Natural killer cell treated with Interleukin-12 subunit alpha and Interleukin-12 subunit beta and Interleukin-15 and Interleukin-18, amount 100 ng/mL, for 72 hours (primary cell): ENCODE measurements around the gene MBD3L2B. TPM values are rescaled to one million over a fixed set of nuclear protein-coding genes. Genes with fewer than 3 reads are reported as not detected.
"Not testable (repeated sequence)": the region's sequence is repeated elsewhere in the genome, so short reads cannot be mapped to it uniquely, and the experiment has no call there.

Experiments
- ATAC-seq, 2 donors: fragments of 150-1000 bp; cut with Tn5 transposase in 1 of 2; sonication (Bioruptor Pico), chemical (Tn5 transposase) in 1 of 2; 2 replicates each; pipeline ENCODE4 v1.10.0; 2021
- DNase-seq: peaks from one replicate; pipeline ENCODE4 v3.0.0; 2022; ENCODE audit warnings: low spot score
- H3K27ac Mint-ChIP-seq, 2 donors: 1 replicate in 1 of 2; 2 replicates in 1 of 2; pipeline ENCODE4 v1.8.0; 2022; ENCODE audit warnings: mixed read lengths in 2 of 2, mild to moderate bottlenecking in 1 of 2, moderate library complexity in 1 of 2
- H3K27me3 Mint-ChIP-seq, 2 donors: 1 replicate in 1 of 2; 2 replicates in 1 of 2; pipeline ENCODE4 v1.8.0; 2022; ENCODE audit warnings: mixed read lengths in 2 of 2
- H3K36me3 Mint-ChIP-seq: one replicate; pipeline ENCODE4 v1.8.0; 2022; ENCODE audit warnings: mixed read lengths
- H3K4me1 Mint-ChIP-seq, 2 donors: 1 replicate in 1 of 2; 2 replicates in 1 of 2; pipeline ENCODE4 v1.8.0; 2022; ENCODE audit warnings: low read depth in 2 of 2, mixed read lengths in 2 of 2, mild to moderate bottlenecking in 1 of 2
- H3K4me3 Mint-ChIP-seq: one replicate; pipeline ENCODE4 v1.8.0; 2022; ENCODE audit warnings: mixed read lengths
- H3K9me3 Mint-ChIP-seq: 2 replicates; pipeline ENCODE4 v1.8.0; 2022; ENCODE audit warnings: mixed read lengths
- total RNA-seq, 2 donors: library from RNA; stranded (reverse); gene quantifications; one replicate each; pipeline ENCODE4 v1.2.3, GENCODE V29; 2022

MBD3L2B gene
- total RNA-seq, 2 donors from 2014 or later: not detected

GRCh38 chr19:7051421-7051820 is 30.2 kb upstream of the MBD3L2B start:
- not testable (repeated sequence) for H3K4me3 Mint-ChIP-seq, H3K36me3 Mint-ChIP-seq, DNase-seq, ATAC-seq, H3K27me3 Mint-ChIP-seq, H3K27ac Mint-ChIP-seq, H3K4me1 Mint-ChIP-seq, H3K9me3 Mint-ChIP-seq

GRCh38 chr19:7049021-7049420 is 27.8 kb upstream of the MBD3L2B start, which contains the start of gene MBD3L2:
MBD3L2 (plus strand) TSS chr19:7049321; CDS start chr19:7049374, 53 bp downstream.
- not testable (repeated sequence) for DNase-seq, H3K27me3 Mint-ChIP-seq, H3K36me3 Mint-ChIP-seq, H3K9me3 Mint-ChIP-seq, H3K27ac Mint-ChIP-seq, H3K4me1 Mint-ChIP-seq, ATAC-seq, H3K4me3 Mint-ChIP-seq

- not testable (repeated sequence) for H3K36me3 Mint-ChIP-seq, H3K27ac Mint-ChIP-seq, H3K4me1 Mint-ChIP-seq, ATAC-seq, H3K9me3 Mint-ChIP-seq, H3K27me3 Mint-ChIP-seq, H3K4me3 Mint-ChIP-seq, DNase-seq
These were observed 20.3 kb upstream of the MBD3L2B start for GRCh38 chr19:7041563-7041962.

- not testable (repeated sequence) for H3K4me3 Mint-ChIP-seq, ATAC-seq, H3K36me3 Mint-ChIP-seq, H3K27ac Mint-ChIP-seq, H3K4me1 Mint-ChIP-seq, H3K27me3 Mint-ChIP-seq, H3K9me3 Mint-ChIP-seq, DNase-seq
These were observed 18.8 kb upstream of the MBD3L2B start, which contains the start of gene MBD3L4 for GRCh38 chr19:7040079-7040478. MBD3L4 (minus strand) TSS chr19:7040179; CDS start chr19:7040144, 35 bp downstream.

GRCh38 chr19:7030278-7030677 is 9.0 kb upstream of the MBD3L2B start, which contains the start of gene MBD3L5:
MBD3L5 (plus strand) TSS chr19:7030578; CDS start chr19:7030612, 34 bp downstream.
- not testable (repeated sequence) for H3K4me3 Mint-ChIP-seq, H3K9me3 Mint-ChIP-seq, DNase-seq, H3K27ac Mint-ChIP-seq, ATAC-seq, H3K4me1 Mint-ChIP-seq, H3K27me3 Mint-ChIP-seq, H3K36me3 Mint-ChIP-seq

- DNase-seq, H3K36me3 Mint-ChIP-seq, H3K27ac Mint-ChIP-seq, H3K4me1 Mint-ChIP-seq, H3K27me3 Mint-ChIP-seq, H3K9me3 Mint-ChIP-seq, H3K4me3 Mint-ChIP-seq, ATAC-seq: not testable (repeated sequence)
These were observed 7.6 kb upstream of the MBD3L2B start for GRCh38 chr19:7028790-7029189.

- no peak overlapping the region for H3K27ac Mint-ChIP-seq
- H3K36me3 Mint-ChIP-seq: no peaks in the 10 kb centered on the region
- DNase-seq (no peak), ATAC-seq (no peak)
- no peaks in the 10 kb centered on the region for H3K4me1 Mint-ChIP-seq
- no peak overlapping the region for H3K4me3 Mint-ChIP-seq
- no peaks in the 10 kb centered on the region for H3K9me3 Mint-ChIP-seq
- peaks cover 0 to 4% of the 10 kb centered on the region in 2 donors for H3K27me3 Mint-ChIP-seq
These were observed 2.4 kb downstream of the MBD3L2B start for GRCh38 chr19:7018828-7019227.

- Mint-ChIP-seq H3K27ac (no peak overlapping the region), H3K36me3 (no peaks in the 10 kb centered on the region), H3K27me3 (peaks cover 0 to 6% of the 10 kb centered on the region in 2 donors), H3K9me3 (no peaks in the 10 kb centered on the region), H3K4me1 (peaks cover 3 to 4% of the 10 kb centered on the region in 2 donors), H3K4me3 (no peak overlapping the region)
- DNase-seq: no peak
- peak in 1 of 2 donors; percentile 79 for ATAC-seq
These were observed 7.6 kb downstream of the MBD3L2B start for GRCh38 chr19:7013678-7014077.

- Mint-ChIP-seq H3K27ac (no peak overlapping the region), H3K4me3 (no peak overlapping the region), H3K36me3 (no peaks in the 10 kb centered on the region), H3K9me3 (no peaks in the 10 kb centered on the region), H3K4me1 (peaks cover 3 to 4% of the 10 kb centered on the region in 2 donors), H3K27me3 (peaks cover 0 to 2% of the 10 kb centered on the region in 2 donors)
- DNase-seq (no peak), ATAC-seq (no peak)
These were observed 10.3 kb downstream of the MBD3L2B start for GRCh38 chr19:7010722-7011593.

- DNase-seq (no peak), ATAC-seq (no peak)
- peaks cover 0 to 2% of the 10 kb centered on the region in 2 donors for H3K27me3 Mint-ChIP-seq
- no peak overlapping the region for H3K4me3 Mint-ChIP-seq
- H3K9me3 Mint-ChIP-seq: no peaks in the 10 kb centered on the region
- peaks cover 3 to 4% of the 10 kb centered on the region in 2 donors for H3K4me1 Mint-ChIP-seq
- no peaks in the 10 kb centered on the region for H3K36me3 Mint-ChIP-seq
- no peak overlapping the region for H3K27ac Mint-ChIP-seq
These were observed 13.4 kb downstream of the MBD3L2B start for GRCh38 chr19:7007859-7008258.

GRCh38 chr19:7006135-7006704 is 15.0 kb downstream of the MBD3L2B start:
- ATAC-seq (no peak), DNase-seq (no peak)
- Mint-ChIP-seq H3K27ac (no peak overlapping the region), H3K4me1 (peaks cover 3 to 4% of the 10 kb centered on the region in 2 donors), H3K9me3 (no peaks in the 10 kb centered on the region), H3K4me3 (no peak overlapping the region), H3K27me3 (peaks cover 0 to 2% of the 10 kb centered on the region in 2 donors), H3K36me3 (no peaks in the 10 kb centered on the region)

- Mint-ChIP-seq H3K4me3 (no peak overlapping the region), H3K27ac (no peak overlapping the region), H3K27me3 (peaks cover 13 to 16% of the 10 kb centered on the region in 2 donors), H3K4me1 (peaks cover 3% of the 10 kb centered on the region in 2 donors), H3K9me3 (no peaks in the 10 kb centered on the region), H3K36me3 (no peaks in the 10 kb centered on the region)
- DNase-seq (no peak), ATAC-seq (no peak)
These were observed 16.8 kb downstream of the MBD3L2B start for GRCh38 chr19:7004313-7004931.

- H3K36me3 Mint-ChIP-seq: no peaks in the 10 kb centered on the region
- ATAC-seq (no peak), DNase-seq (no peak)
- peaks cover 13 to 22% of the 10 kb centered on the region in 2 donors for H3K27me3 Mint-ChIP-seq
- H3K4me3 Mint-ChIP-seq: no peak overlapping the region
- H3K27ac Mint-ChIP-seq: no peak overlapping the region
- H3K9me3 Mint-ChIP-seq: no peaks in the 10 kb centered on the region
- no peaks in the 10 kb centered on the region for H3K4me1 Mint-ChIP-seq
These were observed 20.4 kb downstream of the MBD3L2B start for GRCh38 chr19:7000816-7001215.

GRCh38 chr19:7000333-7000732 is 20.9 kb downstream of the MBD3L2B start:
- Mint-ChIP-seq H3K4me3 (peak overlapping the region; percentile 6), H3K27ac (no peak overlapping the region), H3K4me1 (peaks cover 2% of the 10 kb centered on the region in 2 donors), H3K36me3 (peaks cover 3% of the 10 kb centered on the region), H3K9me3 (peaks cover 2% of the 10 kb centered on the region), H3K27me3 (peaks cover 13 to 22% of the 10 kb centered on the region in 2 donors)
- no peak for ATAC-seq
- DNase-seq: no peak
